Measurements from ENCODE around the gene CAMKMT. TPM values are rescaled to one million over a fixed set of nuclear protein-coding genes. Genes with fewer than 3 reads are reported as not detected.
"Not testable (repeated sequence)": the region's sequence is repeated elsewhere in the genome, so short reads cannot be mapped to it uniquely, and the experiment has no call there.

Gene CAMKMT
- total RNA-seq, 4 donors from 2014 or later = 7.6 to 16.2 (median 9.4) TPM

GRCh38 chr2:44578471-44579093 lies 216.8 kb downstream of the CAMKMT start:
- ATAC-seq (ENCODE audit: low FRiP score) = peak; percentile 91
- DNase-seq (ENCODE audit: low spot score) = no peak
- no peak for TF ChIP-seq CTCF (IDR thresholded peaks at IDR 0.05)

DNA sequence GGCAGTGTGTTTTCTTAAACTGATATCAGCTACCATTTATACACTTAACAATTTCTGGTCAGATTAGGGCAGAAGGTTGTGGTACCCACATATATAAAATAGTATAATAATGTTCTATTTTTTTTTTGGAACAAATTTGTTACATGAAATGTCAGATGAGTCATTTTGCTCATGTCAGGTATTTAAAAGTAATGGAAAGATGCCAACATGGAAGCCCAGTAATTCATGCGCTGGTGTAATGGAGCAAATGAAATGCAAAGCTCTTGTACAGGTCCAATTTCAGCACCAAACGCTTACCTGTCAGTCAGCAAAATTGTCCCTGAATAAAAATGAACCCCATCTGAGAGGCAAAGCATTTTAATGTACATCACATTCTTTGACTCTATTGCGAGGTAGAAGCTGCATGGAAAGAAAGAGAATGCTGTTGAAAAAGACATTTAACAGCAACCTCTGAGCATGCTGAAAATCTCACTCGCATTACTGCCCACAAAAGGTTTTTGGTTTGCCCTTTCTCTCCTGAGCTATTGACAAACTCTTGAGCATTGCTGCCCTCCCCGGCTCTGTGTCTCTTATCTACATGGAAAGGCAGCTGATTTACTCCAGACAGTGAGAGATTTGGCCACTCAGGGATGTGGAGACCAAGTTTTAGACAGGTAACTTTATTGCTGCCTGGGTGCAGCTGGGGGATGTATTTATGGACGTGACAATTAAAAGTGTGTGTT lies 217.5 kb downstream of the CAMKMT start:
- no peak for ATAC-seq (ENCODE audit: low FRiP score)
- no peak for DNase-seq (ENCODE audit: low spot score)
- no peak for TF ChIP-seq CTCF (IDR thresholded peaks at IDR 0.05)

GRCh38 chr2:44579837-44580230 lies 218.1 kb downstream of the CAMKMT start:
- DNase-seq (ENCODE audit: low spot score) (no peak), ATAC-seq (ENCODE audit: low FRiP score) (no peak)
- TF ChIP-seq CTCF (IDR thresholded peaks at IDR 0.05) = no peak

DNA sequence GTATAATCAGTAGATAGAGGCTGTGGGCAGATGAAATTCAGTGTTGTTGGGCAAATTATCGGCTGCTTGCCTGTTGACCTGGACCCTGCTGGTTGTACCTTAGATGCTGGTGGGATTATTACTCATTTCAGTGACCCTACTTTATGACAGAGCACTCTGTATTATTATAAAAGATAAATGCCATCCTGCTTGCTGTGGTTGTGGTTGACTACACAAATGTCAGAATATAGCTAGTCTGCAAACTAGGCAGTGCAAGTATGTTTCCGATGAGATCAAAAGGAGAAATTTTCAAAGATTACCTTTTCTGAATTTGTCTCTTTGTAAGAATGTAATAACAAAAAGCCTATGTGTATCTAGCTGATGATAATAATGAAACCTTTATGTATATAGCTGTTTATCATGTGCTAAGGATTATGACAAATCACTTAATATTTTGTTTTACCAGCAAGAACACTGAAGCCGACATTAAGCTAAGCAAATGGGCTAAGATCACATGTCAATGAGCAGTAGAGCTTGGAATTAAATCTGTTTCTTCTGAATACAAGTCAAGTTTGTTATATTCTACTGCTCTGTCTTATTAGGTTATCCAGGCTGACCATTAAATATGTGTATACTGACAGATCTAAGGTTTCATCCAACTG lies 219.2 kb downstream of the CAMKMT start:
- TF ChIP-seq CTCF (IDR thresholded peaks at IDR 0.05) = no peak
- ATAC-seq (ENCODE audit: low FRiP score) (no peak), DNase-seq (ENCODE audit: low spot score) (no peak)

DNA sequence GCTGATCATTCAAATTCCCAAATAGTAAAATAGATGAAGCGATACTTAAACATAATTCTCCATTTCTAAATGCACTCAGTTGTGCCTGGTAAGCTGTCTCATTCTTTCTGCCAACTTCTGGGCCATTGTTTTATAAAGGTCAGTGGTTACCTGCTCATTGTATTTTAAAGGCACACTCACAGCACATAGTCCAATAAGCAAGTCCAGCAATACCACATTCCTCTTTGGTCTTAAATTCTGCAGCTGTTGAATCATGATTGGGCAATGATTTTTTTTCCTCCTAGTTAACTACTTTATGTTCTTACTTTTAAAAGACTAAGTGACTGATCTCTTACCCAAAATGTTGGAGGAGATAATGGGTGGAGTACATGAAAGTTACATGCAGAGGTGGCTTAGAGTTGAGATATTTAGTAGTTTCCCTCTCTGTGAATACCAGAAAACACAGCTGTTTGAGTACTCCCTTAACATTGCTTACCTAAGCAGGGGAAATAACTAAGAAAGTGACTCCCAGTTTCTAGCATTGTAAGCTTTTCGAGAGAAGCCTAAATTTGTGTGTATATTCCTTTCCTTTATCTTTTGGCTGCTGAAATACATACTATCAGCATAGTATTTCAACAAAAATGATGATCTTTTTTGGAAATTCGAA lies 220.7 kb downstream of the CAMKMT start:
- DNase-seq (ENCODE audit: low spot score) (no peak), ATAC-seq (ENCODE audit: low FRiP score) (peak; percentile 38)
- TF ChIP-seq CTCF (IDR thresholded peaks at IDR 0.05) = no peak

DNA sequence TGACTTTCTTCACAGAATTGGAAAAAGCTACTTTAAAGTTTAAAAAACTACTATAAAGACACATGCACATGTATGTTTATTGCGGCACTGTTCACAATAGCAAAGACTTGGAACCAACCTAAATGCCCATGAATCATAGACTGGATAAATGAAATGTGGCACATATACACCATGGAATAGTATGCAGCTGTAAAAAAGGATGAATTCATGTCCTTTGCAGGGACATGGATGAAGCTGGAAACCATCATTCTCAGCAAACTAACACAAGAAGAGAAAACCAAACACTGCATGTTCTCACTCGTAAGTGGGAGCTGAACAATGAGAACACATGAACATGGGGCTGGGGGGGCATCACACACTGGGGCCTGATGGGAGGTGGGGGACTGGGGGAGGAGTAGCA lies 233.9 kb downstream of the CAMKMT start:
- not testable (repeated sequence) for ATAC-seq (ENCODE audit: low FRiP score); DNase-seq (ENCODE audit: low spot score)

- no peak for DNase-seq (ENCODE audit: low spot score)
- no peak for TF ChIP-seq CTCF (IDR thresholded peaks at IDR 0.05)
- no peak for ATAC-seq (ENCODE audit: low FRiP score)
Observed at GRCh38 chr2:44596537-44597320, 235.0 kb downstream of the CAMKMT start.
